Mesendoderm (in vitro differentiated cells): ENCODE measurements around the gene GRIN1. TPM values are rescaled to one million over a fixed set of nuclear protein-coding genes. Genes with fewer than 3 reads are reported as not detected.

ENCODE experiments used
- small RNA-seq: library from polyadenylated mRNA; stranded (forward); fragments of <200 nt; extraction: miRNeasy Mini kit (QIAGEN cat#:217004); gene quantifications from one replicate; pipeline ENCODE3, GENCODE V24; 2013; ENCODE audit not compliant: insufficient read depth

GRIN1 gene

Small RNA genes lying within 50 kb of the gene (small RNA-seq; reads per million reads assigned to genes)
- gene MIR3621 (not detected), gene RF00153 (not detected)
